HG02642 (cell line): Measurements from ENCODE around the gene COX8A.

Source experiments
- ATAC-seq: cut with Tn5 transposase; IDR thresholded peaks from one replicate; pipeline ENCODE4 v1.9.1; 2021; ENCODE audit warnings: mild to moderate bottlenecking; ENCODE audit not compliant: unreplicated experiment, poor library complexity

The COX8A gene

GRCh38 chr11:64000740-64001483 is 26.5 kb downstream of the COX8A start:
- no peak for ATAC-seq

- ATAC-seq, result no peak
Measured at GRCh38 chr11:64001484-64002420, 27.3 kb downstream of the COX8A start.

GRCh38 chr11:64003807-64004589 is 29.6 kb downstream of the COX8A start:
- no peak for ATAC-seq

GRCh38 chr11:64004590-64004984 is 30.2 kb downstream of the COX8A start:
- ATAC-seq, result no peak

- ATAC-seq, result no peak
Measured at GRCh38 chr11:64005691-64006090, 31.3 kb downstream of the COX8A start.

GRCh38 chr11:64006398-64006797 is 32.0 kb downstream of the COX8A start:
- ATAC-seq, result no peak

- ATAC-seq, result no peak
Measured at GRCh38 chr11:64007160-64007628, 32.8 kb downstream of the COX8A start.

- ATAC-seq, result no peak
Measured at GRCh38 chr11:64007629-64008282, 33.3 kb downstream of the COX8A start.

- ATAC-seq, result no peak
Measured at GRCh38 chr11:64008283-64008913, 34.0 kb downstream of the COX8A start.

- ATAC-seq, result no peak
Measured at GRCh38 chr11:64008914-64009633, 34.7 kb downstream of the COX8A start.

- ATAC-seq, result no peak
Measured at GRCh38 chr11:64009710-64010109, 35.3 kb downstream of the COX8A start.

- ATAC-seq, result no peak
Measured at GRCh38 chr11:64010783-64011182, 36.4 kb downstream of the COX8A start.

GRCh38 chr11:64011371-64011770 is 37.0 kb downstream of the COX8A start:
- ATAC-seq, result no peak

- no peak for ATAC-seq
Measured at GRCh38 chr11:64013141-64013896, 38.9 kb downstream of the COX8A start.

GRCh38 chr11:64014356-64014755 is 39.9 kb downstream of the COX8A start:
- no peak for ATAC-seq

- ATAC-seq, result no peak
Measured at GRCh38 chr11:64015510-64015909, 41.1 kb downstream of the COX8A start.

GRCh38 chr11:64015935-64016845 is 41.8 kb downstream of the COX8A start:
- no peak for ATAC-seq
